ENCODE results near the gene SPPL2A.

The SPPL2A gene

DNA sequence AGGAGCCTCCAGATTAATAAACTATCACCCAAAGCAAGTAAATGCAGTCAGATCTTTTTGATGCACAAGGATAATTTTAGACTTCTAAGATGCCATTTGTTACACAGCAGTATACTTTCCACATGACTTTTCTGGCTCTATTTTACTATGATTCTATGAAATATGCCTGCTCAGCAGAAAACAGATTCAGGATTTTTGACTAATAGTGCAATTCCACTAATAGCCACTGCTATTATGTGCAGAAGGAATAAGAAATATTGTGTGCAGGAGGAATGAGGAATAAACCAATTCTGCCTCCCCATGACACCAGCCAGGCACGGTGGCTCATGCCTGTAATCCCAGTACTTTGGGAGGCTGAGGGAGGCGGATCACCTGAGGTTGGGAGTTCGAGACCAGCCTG, 11.5 kb upstream of the SPPL2A start:
- Mint-ChIP-seq H3K27ac (no peak overlapping the region), H3K9me3 (no peaks in the 10 kb centered on the region), H3K4me1 (no peaks in the 10 kb centered on the region), H3K27me3 (ENCODE audit: low read depth, poor library complexity) (no peaks in the 10 kb centered on the region), H3K4me3 (no peak overlapping the region), H3K36me3 (ENCODE audit: low read depth) (no peaks in the 10 kb centered on the region)
- TF ChIP-seq, protein P1, sequence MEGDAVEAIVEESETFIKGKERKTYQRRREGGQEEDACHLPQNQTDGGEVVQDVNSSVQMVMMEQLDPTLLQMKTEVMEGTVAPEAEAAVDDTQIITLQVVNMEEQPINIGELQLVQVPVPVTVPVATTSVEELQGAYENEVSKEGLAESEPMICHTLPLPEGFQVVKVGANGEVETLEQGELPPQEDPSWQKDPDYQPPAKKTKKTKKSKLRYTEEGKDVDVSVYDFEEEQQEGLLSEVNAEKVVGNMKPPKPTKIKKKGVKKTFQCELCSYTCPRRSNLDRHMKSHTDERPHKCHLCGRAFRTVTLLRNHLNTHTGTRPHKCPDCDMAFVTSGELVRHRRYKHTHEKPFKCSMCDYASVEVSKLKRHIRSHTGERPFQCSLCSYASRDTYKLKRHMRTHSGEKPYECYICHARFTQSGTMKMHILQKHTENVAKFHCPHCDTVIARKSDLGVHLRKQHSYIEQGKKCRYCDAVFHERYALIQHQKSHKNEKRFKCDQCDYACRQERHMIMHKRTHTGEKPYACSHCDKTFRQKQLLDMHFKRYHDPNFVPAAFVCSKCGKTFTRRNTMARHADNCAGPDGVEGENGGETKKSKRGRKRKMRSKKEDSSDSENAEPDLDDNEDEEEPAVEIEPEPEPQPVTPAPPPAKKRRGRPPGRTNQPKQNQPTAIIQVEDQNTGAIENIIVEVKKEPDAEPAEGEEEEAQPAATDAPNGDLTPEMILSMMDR (IDR thresholded peaks at IDR 0.05) = no peak
- no peak for DNase-seq

DNA sequence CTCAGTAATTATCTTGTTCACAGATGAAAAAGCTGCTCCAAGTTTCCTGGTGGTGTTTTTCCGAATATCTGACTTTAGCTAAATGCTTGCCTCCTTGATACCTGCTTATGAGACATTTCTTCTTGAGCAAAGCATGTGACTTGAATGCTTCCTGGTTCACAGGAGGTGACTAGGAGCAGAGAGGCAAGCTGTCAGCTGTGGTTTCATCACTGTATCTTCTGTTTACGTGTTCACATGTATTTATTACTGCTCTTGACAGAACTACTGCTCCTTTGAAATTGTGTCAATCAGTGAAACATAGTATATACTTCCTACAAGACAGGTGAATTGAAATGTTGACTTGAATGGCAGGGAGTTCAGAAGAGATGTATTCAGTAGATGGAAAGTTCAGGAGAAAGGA, 8.9 kb upstream of the SPPL2A start:
- Mint-ChIP-seq H3K4me3 (no peak overlapping the region), H3K4me1 (no peaks in the 10 kb centered on the region), H3K27ac (no peak overlapping the region), H3K9me3 (no peaks in the 10 kb centered on the region), H3K36me3 (ENCODE audit: low read depth) (no peaks in the 10 kb centered on the region), H3K27me3 (ENCODE audit: low read depth, poor library complexity) (no peaks in the 10 kb centered on the region)
- TF ChIP-seq, protein P1 (IDR thresholded peaks at IDR 0.05) = no peak
- DNase-seq = no peak

DNA sequence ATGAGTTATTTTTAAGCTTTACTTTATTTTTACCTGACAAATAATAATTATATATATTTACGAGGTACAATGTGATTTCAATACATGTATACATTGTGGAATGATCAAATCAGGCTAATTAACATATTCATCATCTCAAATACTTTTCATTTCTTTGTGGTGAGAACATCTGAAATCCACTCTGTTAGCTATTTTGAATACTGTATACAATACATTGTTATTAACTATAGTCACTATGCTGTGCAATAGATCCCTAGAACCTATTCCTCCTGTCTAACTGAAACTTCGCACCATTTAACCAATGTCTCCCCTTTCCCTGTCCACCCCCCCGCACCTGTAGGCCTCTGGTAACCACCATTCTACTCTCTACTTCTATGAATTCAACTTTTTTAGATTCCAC, 7.9 kb upstream of the SPPL2A start:
- Mint-ChIP-seq H3K4me3 (no peak overlapping the region), H3K27ac (no peak overlapping the region), H3K36me3 (ENCODE audit: low read depth) (no peaks in the 10 kb centered on the region), H3K27me3 (ENCODE audit: low read depth, poor library complexity) (peaks cover 4% of the 10 kb centered on the region), H3K4me1 (no peaks in the 10 kb centered on the region), H3K9me3 (no peaks in the 10 kb centered on the region)
- TF ChIP-seq, protein P1 (IDR thresholded peaks at IDR 0.05) = no peak
- no peak for DNase-seq

DNA sequence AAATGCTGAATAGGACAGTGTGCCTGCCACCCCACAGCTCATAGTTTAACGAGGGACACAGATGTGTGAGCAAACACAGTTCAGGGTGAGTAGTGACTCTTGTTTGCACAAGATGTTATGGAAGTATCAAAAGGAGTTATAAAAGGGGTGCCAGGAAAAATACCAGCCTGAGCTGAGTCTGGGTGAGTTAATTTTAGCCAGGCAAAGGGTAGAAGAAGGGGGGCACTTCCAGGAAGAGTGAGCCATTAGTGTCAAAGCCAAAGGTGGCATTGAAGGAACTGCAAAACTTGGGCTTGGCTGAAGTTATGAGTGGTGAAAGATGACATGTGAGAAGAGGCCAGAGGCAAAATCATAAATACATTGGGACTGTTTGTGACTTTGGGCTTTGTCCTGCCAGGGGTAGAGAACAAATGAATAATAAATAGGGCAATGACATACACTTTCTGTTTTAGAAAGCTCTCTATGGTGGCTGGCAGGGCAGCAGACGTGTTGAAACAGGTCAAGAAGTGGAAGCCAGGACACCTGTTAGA, 1.9 kb upstream of the SPPL2A start:
- H3K27ac Mint-ChIP-seq = no peak overlapping the region
- TF ChIP-seq, protein P1 (IDR thresholded peaks at IDR 0.05) = no peak
- DNase-seq = no peak
- peaks cover 11% of the 10 kb centered on the region for H3K27me3 Mint-ChIP-seq (ENCODE audit: low read depth, poor library complexity)
- peaks cover 4% of the 10 kb centered on the region for H3K9me3 Mint-ChIP-seq
- H3K4me3 Mint-ChIP-seq = no peak overlapping the region
- peaks cover 8% of the 10 kb centered on the region for H3K36me3 Mint-ChIP-seq (ENCODE audit: low read depth)
- peaks cover 32% of the 10 kb centered on the region for H3K4me1 Mint-ChIP-seq

DNA sequence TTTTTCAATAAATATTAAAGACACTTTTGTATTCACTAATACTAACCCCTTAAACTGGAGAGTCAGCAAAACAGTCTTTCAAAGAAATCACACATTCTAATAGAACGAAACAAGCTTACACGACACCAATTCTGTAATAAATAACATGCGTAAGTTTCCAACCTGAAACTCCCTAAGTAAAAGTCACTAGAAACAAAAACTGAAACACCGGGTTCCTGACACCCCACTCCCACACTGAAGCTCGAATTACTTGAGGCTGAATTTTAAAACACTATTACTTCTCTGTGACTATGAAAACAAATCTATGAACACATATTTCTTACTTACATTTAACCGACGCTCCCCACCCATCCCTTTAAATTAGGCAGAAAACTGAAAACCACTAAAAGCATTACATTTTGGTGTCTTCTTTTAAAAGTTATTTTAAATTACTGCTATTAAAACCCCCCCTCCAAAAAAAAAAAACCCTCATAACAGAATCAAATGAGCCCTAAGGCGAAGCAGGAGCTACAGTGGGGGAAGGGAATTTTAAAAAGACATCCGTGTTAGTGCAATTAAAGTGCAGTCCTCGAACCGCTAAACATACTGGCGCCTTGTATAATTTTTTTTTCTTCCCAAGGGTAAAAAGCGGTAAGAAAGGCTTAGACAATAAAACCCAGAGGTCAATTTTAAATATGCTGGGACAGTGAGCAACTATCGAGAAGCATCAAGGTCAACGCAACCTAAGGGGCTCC, 878 bp downstream of the SPPL2A start:
- H3K36me3 Mint-ChIP-seq (ENCODE audit: low read depth) = peaks cover 20% of the 10 kb centered on the region
- peaks cover 32% of the 10 kb centered on the region for H3K4me1 Mint-ChIP-seq
- peaks cover 4% of the 10 kb centered on the region for H3K9me3 Mint-ChIP-seq
- peak overlapping the region; percentile 12 for H3K27ac Mint-ChIP-seq
- peak overlapping the region; percentile 91 for H3K4me3 Mint-ChIP-seq
- DNase-seq = no peak
- peaks cover 11% of the 10 kb centered on the region for H3K27me3 Mint-ChIP-seq (ENCODE audit: low read depth, poor library complexity)
- TF ChIP-seq, protein P1 (IDR thresholded peaks at IDR 0.05) = no peak

DNA sequence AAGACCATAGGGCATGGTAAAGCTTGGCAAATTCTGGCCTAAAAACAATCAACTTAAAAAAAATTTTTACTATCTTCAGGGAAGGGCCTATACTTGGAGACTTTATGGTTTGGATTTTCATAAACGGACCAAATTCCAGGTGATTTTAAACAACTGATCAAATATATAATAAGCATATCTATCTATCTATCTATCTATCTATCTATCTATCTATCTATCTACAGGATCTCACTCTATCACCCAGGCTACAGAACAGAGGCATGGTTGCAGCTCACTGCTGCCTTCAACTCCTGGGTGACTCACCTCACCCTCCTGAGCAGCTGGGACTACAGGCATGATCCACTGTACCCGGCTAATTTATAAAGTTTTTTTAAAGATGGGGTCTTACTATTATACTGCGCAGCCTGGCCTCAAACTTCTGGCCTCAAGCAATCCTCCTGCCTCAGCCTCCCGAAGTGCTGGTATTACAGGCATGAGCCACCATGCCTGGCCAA, 6.7 kb downstream of the SPPL2A start:
- peaks cover 10% of the 10 kb centered on the region for H3K4me1 Mint-ChIP-seq
- peaks cover 8% of the 10 kb centered on the region for H3K9me3 Mint-ChIP-seq
- DNase-seq = no peak
- H3K27ac Mint-ChIP-seq = no peak overlapping the region
- peaks cover 45% of the 10 kb centered on the region for H3K36me3 Mint-ChIP-seq (ENCODE audit: low read depth)
- H3K4me3 Mint-ChIP-seq = no peak overlapping the region
- TF ChIP-seq, protein P1 (IDR thresholded peaks at IDR 0.05) = no peak
- H3K27me3 Mint-ChIP-seq (ENCODE audit: low read depth, poor library complexity) = peaks cover 5% of the 10 kb centered on the region

Data from nephron progenitor cell (in vitro differentiated cells).